Muscle of leg (tissue), 11 donors: ENCODE data around the gene CSAD. TPM values are rescaled to one million over a fixed set of nuclear protein-coding genes. Genes with fewer than 3 reads are reported as not detected.

Source experiments
- DNase-seq: peaks from one replicate; pipeline ENCODE4 v3.0.0; 2013
- H3K27ac ChIP-seq: one replicate; pipeline ENCODE4 v1.5.1; 2013; ENCODE audit warnings: mild to moderate bottlenecking, low read length, control low read depth
- H3K27me3 ChIP-seq: one replicate; pipeline ENCODE4 v1.6.1; 2013; ENCODE audit warnings: low read length; ENCODE audit not compliant: control insufficient read depth, insufficient read depth
- H3K36me3 ChIP-seq: one replicate; pipeline ENCODE4 v1.6.1; 2013; ENCODE audit warnings: low read length; ENCODE audit not compliant: control insufficient read depth, insufficient read depth
- H3K4me1 ChIP-seq: one replicate; pipeline ENCODE4 v1.6.1; 2013; ENCODE audit warnings: low read length; ENCODE audit not compliant: control insufficient read depth, insufficient read depth
- H3K4me3 ChIP-seq: one replicate; pipeline ENCODE4 v1.5.1; 2013; ENCODE audit warnings: low read length, control low read depth
- H3K9me3 ChIP-seq: replicated peaks from 2 replicates; pipeline ENCODE4 v1.6.1; 2013; ENCODE audit warnings: low read depth, low read length; ENCODE audit not compliant: control insufficient read depth
- WGBS: methylation state at CpG from one replicate; pipeline ENCODE4 v1.1.5; 2013; ENCODE audit warnings: missing lambda C conversion rate; ENCODE audit not compliant: insufficient coverage; 5-methylcytosine and 5-hydroxymethylcytosine counted together
- polyA plus RNA-seq, 8 donors: library from polyadenylated mRNA; unstranded; fragments of 120-200 nt; gene quantifications; one replicate each; pipeline versions ENCODE4 v1.2.1 to v1.2.3, GENCODE V29; 2013; ENCODE audit warnings: inconsistent platforms in 1 of 8, low replicate concordance in 1 of 8; ENCODE audit not compliant: insufficient read length in 8 of 8, insufficient read depth in 1 of 8
- total RNA-seq: library from RNA; stranded (reverse); fragments of 120-200 nt; gene quantifications from one replicate; pipeline ENCODE4 v1.2.4, GENCODE V29; 2013

The CSAD gene
- total and polyA plus RNA-seq, 9 donors: 16.2 to 55.0 (median 31.2) TPM

GRCh38 chr12:53200107-53200457, 19.4 kb upstream of the CSAD start:
- H3K4me1 ChIP-seq: peaks cover 8% of the 10 kb centered on the region
- peaks cover 16% of the 10 kb centered on the region for H3K27me3 ChIP-seq
- no peaks in the 10 kb centered on the region for H3K36me3 ChIP-seq
- DNase-seq: peak; percentile 11
- 40% methylated on average over 1 of the region's 2 CpGs for WGBS
- H3K27ac ChIP-seq: no peak overlapping the region
- H3K4me3 ChIP-seq: no peak overlapping the region
- H3K9me3 ChIP-seq: no peaks in the 10 kb centered on the region

GRCh38 chr12:53199700-53200099, 19.0 kb upstream of the CSAD start:
- 80% methylated on average over 1 of the region's 3 CpGs for WGBS
- DNase-seq: no peak
- H3K9me3 ChIP-seq: no peaks in the 10 kb centered on the region
- H3K36me3 ChIP-seq: no peaks in the 10 kb centered on the region
- H3K27me3 ChIP-seq: peaks cover 16% of the 10 kb centered on the region
- no peak overlapping the region for H3K27ac ChIP-seq
- no peak overlapping the region for H3K4me3 ChIP-seq
- H3K4me1 ChIP-seq: peaks cover 8% of the 10 kb centered on the region

- WGBS: 70% methylated on average over 3 of the region's 5 CpGs
- Histone ChIP-seq H3K9me3 (no peaks in the 10 kb centered on the region), H3K4me1 (peaks cover 8% of the 10 kb centered on the region), H3K36me3 (no peaks in the 10 kb centered on the region), H3K27ac (no peak overlapping the region), H3K27me3 (peaks cover 16% of the 10 kb centered on the region), H3K4me3 (no peak overlapping the region)
- peak; percentile 1 for DNase-seq
Observed at GRCh38 chr12:53198486-53199110, 17.9 kb upstream of the CSAD start.

- Histone ChIP-seq H3K27ac (no peak overlapping the region), H3K4me3 (no peak overlapping the region), H3K4me1 (peaks cover 8% of the 10 kb centered on the region)
Observed at GRCh38 chr12:53197011-53197640, 16.4 kb upstream of the CSAD start.

GRCh38 chr12:53196486-53196885, 15.8 kb upstream of the CSAD start:
- WGBS: 84% methylated on average over 14 of the region's 14 CpGs
- DNase-seq: no peak
- Histone ChIP-seq H3K9me3 (no peaks in the 10 kb centered on the region), H3K4me1 (peaks cover 8% of the 10 kb centered on the region), H3K36me3 (peaks cover 6% of the 10 kb centered on the region), H3K27ac (no peak overlapping the region), H3K27me3 (peaks cover 16% of the 10 kb centered on the region), H3K4me3 (no peak overlapping the region)

More at GRCh38 chr12:53197011-53197640, 16.4 kb upstream of the CSAD start:
- WGBS: 70% methylated on average over 19 of the region's 19 CpGs
- H3K36me3 ChIP-seq: peaks cover 3% of the 10 kb centered on the region
- peak; percentile 10 for DNase-seq
- no peaks in the 10 kb centered on the region for H3K9me3 ChIP-seq
- peaks cover 16% of the 10 kb centered on the region for H3K27me3 ChIP-seq

- no peak for DNase-seq
- peaks cover 8% of the 10 kb centered on the region for H3K4me1 ChIP-seq
- no peak overlapping the region for H3K4me3 ChIP-seq
- H3K27me3 ChIP-seq: peaks cover 16% of the 10 kb centered on the region
- no peak overlapping the region for H3K27ac ChIP-seq
- H3K9me3 ChIP-seq: no peaks in the 10 kb centered on the region
- peaks cover 13% of the 10 kb centered on the region for H3K36me3 ChIP-seq
- WGBS: 84% methylated on average over 8 of the region's 10 CpGs
Observed at GRCh38 chr12:53195516-53196420, 15.0 kb upstream of the CSAD start.

GRCh38 chr12:53194973-53195372, 14.2 kb upstream of the CSAD start:
- peaks cover 14% of the 10 kb centered on the region for H3K36me3 ChIP-seq
- 50% methylated on average over 1 of the region's 1 CpG for WGBS
- H3K27ac ChIP-seq: no peak overlapping the region
- H3K4me1 ChIP-seq: peaks cover 8% of the 10 kb centered on the region
- H3K4me3 ChIP-seq: no peak overlapping the region
- peaks cover 16% of the 10 kb centered on the region for H3K27me3 ChIP-seq
- peak; percentile 2 for DNase-seq
- H3K9me3 ChIP-seq: no peaks in the 10 kb centered on the region

GRCh38 chr12:53193985-53194716, 13.4 kb upstream of the CSAD start:
- Histone ChIP-seq H3K27me3 (peaks cover 16% of the 10 kb centered on the region), H3K9me3 (no peaks in the 10 kb centered on the region), H3K4me3 (no peak overlapping the region), H3K27ac (no peak overlapping the region), H3K36me3 (peaks cover 14% of the 10 kb centered on the region), H3K4me1 (peaks cover 8% of the 10 kb centered on the region)
- DNase-seq: no peak
- WGBS: 68% methylated on average over 3 of the region's 11 CpGs

GRCh38 chr12:53193040-53193439, 12.3 kb upstream of the CSAD start:
- Histone ChIP-seq H3K27me3 (peaks cover 10% of the 10 kb centered on the region), H3K4me3 (no peak overlapping the region), H3K36me3 (peaks cover 25% of the 10 kb centered on the region), H3K4me1 (peaks cover 7% of the 10 kb centered on the region), H3K27ac (no peak overlapping the region), H3K9me3 (no peaks in the 10 kb centered on the region)
- WGBS: 96% methylated on average over 7 of the region's 9 CpGs
- DNase-seq: no peak
